Suprapubic skin (tissue), 4 donors: Measurements from ENCODE around the gene MLKL.

Experiments used
- POLR2A ChIP-seq, 2 donors: fragments of 450-650 bp; IDR thresholded peaks; one replicate each; pipeline ENCODE4 v1.6.1; 2017; ENCODE audit warnings: antibody characterized with exemption in 2 of 2, mild to moderate bottlenecking in 2 of 2, moderate library complexity in 2 of 2
- POLR2AphosphoS5 ChIP-seq, 3 donors: sonication (generic); formaldehyde crosslinking; IDR thresholded peaks; one replicate each; pipeline ENCODE4 v1.6.1; 2017; ENCODE audit warnings: antibody characterized with exemption in 3 of 3
- TF ChIP-seq, protein P1 (sequence below), 2 donors: fragments of 200-600 bp in 1 of 2; fragments of 450-650 bp in 1 of 2; sonication (generic) in 1 of 2; IDR thresholded peaks; one replicate each; pipeline ENCODE4 v1.5.1; 2016 to 2019; ENCODE audit warnings: antibody characterized with exemption in 2 of 2, mild to moderate bottlenecking in 1 of 2, moderate library complexity in 1 of 2

DNA sequence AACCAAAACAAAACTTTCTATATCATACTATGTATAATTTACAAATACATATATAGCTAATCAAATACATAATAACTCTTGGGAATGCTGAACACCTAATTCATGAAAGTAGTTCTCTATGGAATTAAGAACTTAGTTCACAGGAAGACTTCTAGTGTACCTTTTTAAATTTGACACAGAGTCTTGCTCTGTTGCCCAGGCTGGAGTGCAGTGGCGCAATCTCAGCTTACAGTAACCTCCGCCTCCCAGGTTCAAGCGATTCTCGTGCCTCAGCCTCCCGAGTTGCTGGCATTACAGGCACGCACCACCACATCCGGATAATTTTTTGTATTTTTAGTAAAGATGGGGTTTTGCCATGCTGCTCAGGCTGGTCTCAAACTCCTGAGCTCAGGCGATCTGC, 58.7 kb downstream of the MLKL start:
- TF ChIP-seq, protein P1, sequence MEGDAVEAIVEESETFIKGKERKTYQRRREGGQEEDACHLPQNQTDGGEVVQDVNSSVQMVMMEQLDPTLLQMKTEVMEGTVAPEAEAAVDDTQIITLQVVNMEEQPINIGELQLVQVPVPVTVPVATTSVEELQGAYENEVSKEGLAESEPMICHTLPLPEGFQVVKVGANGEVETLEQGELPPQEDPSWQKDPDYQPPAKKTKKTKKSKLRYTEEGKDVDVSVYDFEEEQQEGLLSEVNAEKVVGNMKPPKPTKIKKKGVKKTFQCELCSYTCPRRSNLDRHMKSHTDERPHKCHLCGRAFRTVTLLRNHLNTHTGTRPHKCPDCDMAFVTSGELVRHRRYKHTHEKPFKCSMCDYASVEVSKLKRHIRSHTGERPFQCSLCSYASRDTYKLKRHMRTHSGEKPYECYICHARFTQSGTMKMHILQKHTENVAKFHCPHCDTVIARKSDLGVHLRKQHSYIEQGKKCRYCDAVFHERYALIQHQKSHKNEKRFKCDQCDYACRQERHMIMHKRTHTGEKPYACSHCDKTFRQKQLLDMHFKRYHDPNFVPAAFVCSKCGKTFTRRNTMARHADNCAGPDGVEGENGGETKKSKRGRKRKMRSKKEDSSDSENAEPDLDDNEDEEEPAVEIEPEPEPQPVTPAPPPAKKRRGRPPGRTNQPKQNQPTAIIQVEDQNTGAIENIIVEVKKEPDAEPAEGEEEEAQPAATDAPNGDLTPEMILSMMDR (IDR thresholded peaks at IDR 0.05): no peak
- TF ChIP-seq POLR2A (IDR thresholded peaks at IDR 0.05) (no peak), POLR2AphosphoS5 (IDR thresholded peaks at IDR 0.05) (no peak)
